Thymus (tissue), 11 donors: Measurements from ENCODE around the gene METTL1. TPM values are rescaled to one million over a fixed set of nuclear protein-coding genes. Genes with fewer than 3 reads are reported as not detected.
A peak's percentile ranks its signal among the peaks of the same experiment; 100 is the strongest.

Source experiments
- DNase-seq, 9 donors: peaks; one replicate each; pipeline ENCODE4 v3.0.0-alpha.2; 2013; ENCODE audit warnings: low spot score in 9 of 9, low read depth in 6 of 9, missing footprints in 1 of 9
- H3K27ac ChIP-seq, 2 donors: one replicate each; pipeline ENCODE4 v1.5.1; 2013; ENCODE audit warnings: control low read depth in 1 of 2, low read depth in 1 of 2, low read length in 1 of 2, mild to moderate bottlenecking in 1 of 2, moderate library complexity in 1 of 2
- H3K27me3 ChIP-seq, 2 donors: one replicate each; pipeline ENCODE4 v1.5.1; 2013; ENCODE audit warnings: low read length in 1 of 2; ENCODE audit not compliant: control insufficient read depth in 2 of 2, insufficient read depth in 1 of 2
- H3K36me3 ChIP-seq, 2 donors: one replicate each; pipeline ENCODE4 v1.5.1; 2013; ENCODE audit warnings: low read length in 1 of 2, mild to moderate bottlenecking in 1 of 2, moderate library complexity in 1 of 2; ENCODE audit not compliant: control insufficient read depth in 2 of 2, insufficient read depth in 2 of 2
- H3K4me1 ChIP-seq, 2 donors: one replicate each; pipeline ENCODE4 v1.5.1; 2013; ENCODE audit warnings: low read length in 2 of 2; ENCODE audit not compliant: control insufficient read depth in 2 of 2, insufficient read depth in 2 of 2
- H3K4me3 ChIP-seq, 2 donors: one replicate each; pipeline ENCODE4 v1.5.1; 2013; ENCODE audit warnings: low read length in 2 of 2, control low read depth in 1 of 2, mild to moderate bottlenecking in 1 of 2
- H3K9me3 ChIP-seq, 2 donors: one replicate each; pipeline ENCODE4 v1.5.1; 2013; ENCODE audit warnings: low read length in 1 of 2, mild to moderate bottlenecking in 1 of 2; ENCODE audit not compliant: control insufficient read depth in 2 of 2, insufficient read depth in 1 of 2
- WGBS: extraction: QIAGEN DNeasy Blood & Tissue Kit; methylation state at CpG from one replicate; pipeline ENCODE4 v1.1.7; 2013; 5-methylcytosine and 5-hydroxymethylcytosine counted together
- polyA plus RNA-seq: library from polyadenylated mRNA; stranded (reverse); fragments of 200-250 nt; gene quantifications from one replicate; pipeline ENCODE4 v1.2.3, GENCODE V29; 2013
- total RNA-seq: library from RNA; stranded (reverse); fragments of 120-200 nt; gene quantifications from one replicate; pipeline ENCODE4 v1.2.4, GENCODE V29; 2013
- donor health status: healthy.

The METTL1 gene
- total and polyA plus RNA-seq, 2 donors = 10.6 to 12.9 TPM

GRCh38 chr12:57755194-57755453, 16.8 kb downstream of the METTL1 start:
- no peak for DNase-seq
- Histone ChIP-seq H3K36me3 (peaks cover 16 to 26% of the 10 kb centered on the region in 2 donors), H3K4me3 (peak overlapping the region; percentile 22 to 88), H3K4me1 (peaks cover 28 to 55% of the 10 kb centered on the region in 2 donors), H3K27ac (peak overlapping the region in 1 of 2 donors; percentile 81), H3K27me3 (peaks cover 2 to 14% of the 10 kb centered on the region in 2 donors), H3K9me3 (peaks cover 0 to 2% of the 10 kb centered on the region in 2 donors)
- 1% methylated on average over 34 of the region's 34 CpGs for WGBS

- Histone ChIP-seq H3K9me3 (peaks cover 0 to 2% of the 10 kb centered on the region in 2 donors), H3K36me3 (peaks cover 16 to 28% of the 10 kb centered on the region in 2 donors), H3K4me1 (peaks cover 28 to 55% of the 10 kb centered on the region in 2 donors), H3K27me3 (peaks cover 2 to 14% of the 10 kb centered on the region in 2 donors), H3K4me3 (peak within 1 kb of the TSS; percentile 52 to 88), H3K27ac (peak within 1 kb of the TSS; percentile 81 to 83)
- 1% methylated on average over 41 of the region's 41 CpGs for WGBS
- DNase-seq = peak; percentile 68 to 94 (median 87)
These were observed 17.3 kb downstream of the METTL1 start, which contains the start of gene MARCHF9 for GRCh38 chr12:57754411-57755193. Gene MARCHF9 (plus strand): TSS chr12:57755103. CDS start chr12:57755529, 426 bp downstream.

DNA sequence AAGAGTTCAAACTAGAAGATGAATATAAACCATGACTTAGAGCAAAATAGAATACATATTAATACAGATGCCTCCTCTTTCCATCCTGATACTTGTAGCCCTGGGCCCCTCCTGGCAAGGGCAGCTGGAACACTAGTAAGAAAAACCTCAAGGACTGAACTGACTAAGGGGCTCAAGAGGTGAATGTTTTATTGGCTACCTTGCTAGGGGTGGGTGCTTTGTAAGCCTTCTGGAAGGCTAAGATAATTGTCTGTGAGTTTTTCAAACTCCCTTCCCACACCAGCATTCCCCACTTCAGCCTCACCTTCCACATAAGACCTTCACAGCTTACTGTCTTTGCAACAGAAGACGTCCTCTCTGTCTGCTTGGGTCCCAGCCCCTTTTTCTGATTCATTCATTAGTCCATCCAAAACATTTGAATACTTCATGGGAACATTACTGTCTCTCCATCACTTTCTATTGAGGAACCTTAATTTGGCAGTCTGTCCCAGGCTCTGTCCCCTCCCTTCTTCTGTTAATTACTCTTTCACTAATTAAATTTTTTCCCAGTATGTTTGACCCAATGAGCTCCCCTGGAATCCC, 18.1 kb downstream of the METTL1 start:
- peaks cover 0 to 2% of the 10 kb centered on the region in 2 donors for H3K9me3 ChIP-seq
- H3K36me3 ChIP-seq = peaks cover 15 to 30% of the 10 kb centered on the region in 2 donors
- 78% methylated on average over 1 of the region's 1 CpG for WGBS
- H3K4me3 ChIP-seq = no peak overlapping the region
- H3K27ac ChIP-seq = peak overlapping the region in 1 of 2 donors; percentile 83
- H3K4me1 ChIP-seq = peaks cover 28 to 55% of the 10 kb centered on the region in 2 donors
- peaks cover 2 to 14% of the 10 kb centered on the region in 2 donors for H3K27me3 ChIP-seq
- DNase-seq = no peak

GRCh38 chr12:57752668-57753000, 19.3 kb downstream of the METTL1 start:
- Histone ChIP-seq H3K9me3 (peaks cover 0 to 2% of the 10 kb centered on the region in 2 donors), H3K4me3 (peak overlapping the region; percentile 17 to 43), H3K27me3 (peaks cover 2 to 14% of the 10 kb centered on the region in 2 donors), H3K27ac (peak overlapping the region; percentile 22 to 75), H3K4me1 (peaks cover 28 to 55% of the 10 kb centered on the region in 2 donors), H3K36me3 (peaks cover 8 to 29% of the 10 kb centered on the region in 2 donors)
- WGBS = 4% methylated on average over 5 of the region's 5 CpGs
- DNase-seq = no peak

- Histone ChIP-seq H3K9me3 (peaks cover 0 to 2% of the 10 kb centered on the region in 2 donors), H3K4me3 (peak within 1 kb of the TSS; percentile 59 to 81), H3K4me1 (peaks cover 28 to 55% of the 10 kb centered on the region in 2 donors), H3K27me3 (peaks cover 2 to 14% of the 10 kb centered on the region in 2 donors), H3K27ac (peak within 1 kb of the TSS; percentile 75 to 77), H3K36me3 (peaks cover 8 to 34% of the 10 kb centered on the region in 2 donors)
- under 1% methylated on average over 58 of the region's 58 CpGs for WGBS
- peak; percentile 91 to 99 (median 98) for DNase-seq
These were observed 19.9 kb downstream of the METTL1 start, which contains the start of gene CDK4 for GRCh38 chr12:57751788-57752667. Gene CDK4 (minus strand): TSS chr12:57752310. CDS start chr12:57751717, 593 bp downstream.

DNA sequence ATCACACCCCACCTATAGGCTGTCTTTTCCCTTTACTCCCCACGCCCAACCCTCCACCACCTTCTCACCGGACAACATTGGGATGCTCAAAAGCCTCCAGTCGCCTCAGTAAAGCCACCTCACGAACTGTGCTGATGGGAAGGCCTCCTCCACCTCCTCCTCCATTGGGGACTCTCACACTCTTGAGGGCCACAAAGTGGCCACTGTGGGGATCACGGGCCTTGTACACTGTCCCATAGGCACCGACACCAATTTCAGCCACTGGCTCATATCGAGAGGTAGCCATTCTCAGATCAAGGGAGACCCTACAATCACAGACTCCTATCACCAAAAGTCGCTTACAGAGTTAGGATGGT, 20.5 kb downstream of the METTL1 start:
- Histone ChIP-seq H3K4me3 (peak overlapping the region; percentile 59 to 81), H3K27ac (no peak overlapping the region), H3K4me1 (peaks cover 23 to 49% of the 10 kb centered on the region in 2 donors), H3K36me3 (peaks cover 13 to 40% of the 10 kb centered on the region in 2 donors), H3K9me3 (no peaks in the 10 kb centered on the region), H3K27me3 (peaks cover 2 to 8% of the 10 kb centered on the region in 2 donors)
- 17% methylated on average over 8 of the region's 8 CpGs for WGBS
- DNase-seq = no peak

DNA sequence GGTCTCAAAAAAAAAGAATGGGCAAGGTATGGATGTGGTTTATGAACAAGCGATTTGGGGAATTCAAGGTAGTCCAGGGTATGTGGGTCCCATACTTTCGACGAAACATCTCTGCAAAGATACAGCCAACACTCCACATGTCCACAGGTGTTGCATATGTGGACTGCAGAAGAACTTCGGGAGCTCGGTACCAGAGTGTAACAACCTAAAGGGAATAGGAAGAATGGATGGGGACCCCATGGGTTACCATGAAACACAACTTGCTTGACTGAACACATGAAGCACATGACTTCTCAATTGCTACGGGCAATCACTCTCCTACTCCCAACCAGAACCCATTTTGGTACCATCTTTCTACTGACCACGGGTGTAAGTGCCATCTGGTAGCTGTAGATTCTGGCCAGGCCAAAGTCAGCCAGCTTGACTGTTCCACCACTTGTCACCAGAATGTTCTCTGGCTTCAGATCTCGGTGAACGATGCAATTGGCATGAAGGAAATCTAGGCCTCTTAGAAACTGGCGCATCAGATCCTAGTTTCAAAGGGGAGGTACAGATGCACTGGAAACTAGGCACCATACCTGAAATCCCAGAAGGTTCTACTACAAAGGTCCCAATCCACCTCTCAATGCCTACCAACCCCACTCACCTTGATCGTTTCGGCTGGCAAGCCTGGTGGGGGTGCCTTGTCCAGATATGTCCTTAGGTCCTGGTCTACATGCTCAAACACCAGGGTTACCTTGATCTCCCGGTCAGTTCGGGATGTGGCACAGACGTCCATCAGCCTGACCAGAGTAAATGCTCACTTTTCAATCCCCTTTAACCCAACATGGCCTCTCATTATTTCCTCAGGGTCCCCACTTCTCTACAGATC, 21.1 kb downstream of the METTL1 start:
- peaks cover 14 to 44% of the 10 kb centered on the region in 2 donors for H3K36me3 ChIP-seq
- no peak overlapping the region for H3K27ac ChIP-seq
- DNase-seq = no peak
- peak overlapping the region in 1 of 2 donors; percentile 59 for H3K4me3 ChIP-seq
- 95% methylated on average over 15 of the region's 15 CpGs for WGBS
- H3K4me1 ChIP-seq = peaks cover 19 to 43% of the 10 kb centered on the region in 2 donors
- H3K9me3 ChIP-seq = no peaks in the 10 kb centered on the region
- peaks cover 0 to 2% of the 10 kb centered on the region in 2 donors for H3K27me3 ChIP-seq

DNA sequence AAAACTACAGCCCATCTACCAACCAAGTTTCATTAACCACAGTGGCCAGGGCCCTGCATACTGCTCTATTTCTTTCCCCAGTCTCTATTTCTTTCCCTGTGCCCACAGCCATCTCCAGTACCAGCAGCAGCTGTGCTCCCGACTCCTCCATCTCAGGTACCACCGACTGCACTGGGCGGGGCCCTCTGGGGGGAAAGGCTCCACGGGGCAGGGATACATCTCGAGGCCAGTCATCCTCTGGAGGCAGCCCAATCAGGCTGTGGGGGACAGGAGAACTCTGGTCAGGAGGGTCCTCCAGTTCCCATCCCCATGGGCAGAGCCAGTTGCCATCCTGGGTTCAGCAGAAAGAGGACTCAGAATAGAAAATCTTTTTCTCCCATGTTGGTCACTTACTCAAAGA, 22.8 kb downstream of the METTL1 start:
- Histone ChIP-seq H3K27ac (no peak overlapping the region), H3K27me3 (peaks cover 0 to 2% of the 10 kb centered on the region in 2 donors), H3K9me3 (no peaks in the 10 kb centered on the region), H3K4me1 (peaks cover 25 to 48% of the 10 kb centered on the region in 2 donors), H3K4me3 (no peak overlapping the region), H3K36me3 (peaks cover 14 to 44% of the 10 kb centered on the region in 2 donors)
- WGBS = 98% methylated on average over 5 of the region's 5 CpGs
- no peak for DNase-seq
